NB4 (cell line): ENCODE results near the gene GPR22.

ENCODE experiments used
- DNase-seq: peaks from one replicate; pipeline ENCODE4 v3.0.0; 2010; ENCODE audit warnings: low read depth
- H3K4me3 ChIP-seq: one replicate; pipeline ENCODE4 v1.5.1; 2011; ENCODE audit warnings: mild to moderate bottlenecking, low read depth, low read length, moderate library complexity
- CTCF ChIP-seq: IDR thresholded peaks from one replicate; pipeline ENCODE4 v1.5.1; 2012; ENCODE audit warnings: low read depth, low read length
- MAX ChIP-seq: IDR thresholded peaks from 2 replicates; pipeline ENCODE4 v1.6.1; 2011; ENCODE audit warnings: low read depth, low read length
- MYC ChIP-seq: IDR thresholded peaks from 2 replicates; pipeline ENCODE4 v1.6.1; 2011; ENCODE audit warnings: low read depth, low read length
- POLR2A ChIP-seq: IDR thresholded peaks from 2 replicates; pipeline ENCODE4 v1.6.1; 2011; ENCODE audit warnings: mild to moderate bottlenecking; ENCODE audit not compliant: insufficient read length; ENCODE audit errors: extremely low read depth

The GPR22 gene

GRCh38 chr7:107482571-107482970, 12.7 kb downstream of the GPR22 start:
- no peak for TF ChIP-seq CTCF
- TF ChIP-seq MYC = no peak
- H3K4me3 ChIP-seq = no peak overlapping the region
- no peak for DNase-seq

GRCh38 chr7:107486041-107486440, 16.2 kb downstream of the GPR22 start:
- TF ChIP-seq MYC (no peak), CTCF (no peak), MAX (no peak), POLR2A (no peak)
- no peak overlapping the region for H3K4me3 ChIP-seq

GRCh38 chr7:107492875-107493274, 23.0 kb downstream of the GPR22 start:
- H3K4me3 ChIP-seq = no peak overlapping the region
- TF ChIP-seq MAX (no peak), POLR2A (no peak), MYC (no peak), CTCF (no peak)
- DNase-seq = no peak

More at GRCh38 chr7:107486041-107486440, 16.2 kb downstream of the GPR22 start:
- DNase-seq = no peak

GRCh38 chr7:107494315-107494751, 24.5 kb downstream of the GPR22 start:
- no peak overlapping the region for H3K4me3 ChIP-seq
- TF ChIP-seq MAX (no peak), POLR2A (no peak), MYC (no peak), CTCF (no peak)
- DNase-seq = no peak

GRCh38 chr7:107494884-107495283, 25.0 kb downstream of the GPR22 start:
- H3K4me3 ChIP-seq = no peak overlapping the region
- TF ChIP-seq MAX = no peak
- TF ChIP-seq POLR2A = no peak
- TF ChIP-seq MYC = no peak
- TF ChIP-seq CTCF = no peak
- no peak for DNase-seq

GRCh38 chr7:107495516-107495915, 25.7 kb downstream of the GPR22 start:
- DNase-seq = no peak
- no peak for TF ChIP-seq MYC
- no peak for TF ChIP-seq POLR2A
- no peak for TF ChIP-seq MAX
- TF ChIP-seq CTCF = no peak
- no peak overlapping the region for H3K4me3 ChIP-seq
